ENCODE data around the gene GTF2F1.
"Not testable (repeated sequence)": the region's sequence is repeated elsewhere in the genome, so short reads cannot be mapped to it uniquely, and the experiment has no call there.

GTF2F1 gene

DNA sequence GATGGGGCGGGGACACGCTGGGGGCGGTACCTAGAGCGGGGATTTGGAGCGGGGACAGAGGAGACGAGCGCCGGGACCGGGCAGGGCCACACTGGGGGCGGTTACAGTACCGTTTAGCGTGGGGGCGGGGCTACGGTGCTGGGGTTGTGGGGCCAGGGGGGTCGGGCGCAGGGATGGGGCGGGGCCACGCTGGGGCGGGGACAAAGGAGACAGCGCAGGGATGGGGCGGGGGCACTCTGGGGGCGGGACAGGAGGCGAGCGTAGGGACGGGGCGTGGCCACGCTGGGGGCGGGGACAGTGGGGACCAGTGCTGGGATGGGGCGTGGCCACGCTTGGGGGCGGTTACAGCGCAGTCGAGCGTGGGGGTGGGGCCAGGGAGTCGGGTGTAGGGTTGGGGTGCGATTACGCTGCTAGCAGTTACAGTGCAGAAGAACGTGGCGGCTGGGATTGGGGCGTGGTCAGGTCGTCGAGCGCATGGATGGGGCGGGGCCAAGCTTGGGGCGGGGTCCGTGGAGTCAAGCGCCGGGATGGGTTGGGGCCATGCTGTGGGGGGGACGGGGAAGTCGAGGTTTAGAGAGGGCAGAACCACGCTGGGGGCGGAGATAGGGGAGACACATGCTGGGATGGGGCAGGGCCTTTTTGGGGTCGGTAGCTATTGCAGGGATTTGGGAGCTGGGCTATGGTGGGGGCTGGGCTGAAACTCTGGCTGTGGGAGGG lies 19.7 kb downstream of the GTF2F1 start:
- DNase-seq (ENCODE audit: extremely low read depth, insufficient read length), result peak; percentile 94
- H3K36me3 ChIP-seq (ENCODE audit: control insufficient read depth, insufficient read depth, low read length), result peaks cover 6% of the 10 kb centered on the region
- peak overlapping the region; percentile 78 for H3K4me3 ChIP-seq (replicated peaks; ENCODE audit: low read depth, low read length)
- TF ChIP-seq, protein P1, sequence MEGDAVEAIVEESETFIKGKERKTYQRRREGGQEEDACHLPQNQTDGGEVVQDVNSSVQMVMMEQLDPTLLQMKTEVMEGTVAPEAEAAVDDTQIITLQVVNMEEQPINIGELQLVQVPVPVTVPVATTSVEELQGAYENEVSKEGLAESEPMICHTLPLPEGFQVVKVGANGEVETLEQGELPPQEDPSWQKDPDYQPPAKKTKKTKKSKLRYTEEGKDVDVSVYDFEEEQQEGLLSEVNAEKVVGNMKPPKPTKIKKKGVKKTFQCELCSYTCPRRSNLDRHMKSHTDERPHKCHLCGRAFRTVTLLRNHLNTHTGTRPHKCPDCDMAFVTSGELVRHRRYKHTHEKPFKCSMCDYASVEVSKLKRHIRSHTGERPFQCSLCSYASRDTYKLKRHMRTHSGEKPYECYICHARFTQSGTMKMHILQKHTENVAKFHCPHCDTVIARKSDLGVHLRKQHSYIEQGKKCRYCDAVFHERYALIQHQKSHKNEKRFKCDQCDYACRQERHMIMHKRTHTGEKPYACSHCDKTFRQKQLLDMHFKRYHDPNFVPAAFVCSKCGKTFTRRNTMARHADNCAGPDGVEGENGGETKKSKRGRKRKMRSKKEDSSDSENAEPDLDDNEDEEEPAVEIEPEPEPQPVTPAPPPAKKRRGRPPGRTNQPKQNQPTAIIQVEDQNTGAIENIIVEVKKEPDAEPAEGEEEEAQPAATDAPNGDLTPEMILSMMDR (IDR thresholded peaks at IDR 0.05; ENCODE audit: insufficient read depth, low read length, poor library complexity, severe bottlenecking), result no peak
- no peaks in the 10 kb centered on the region for H3K27me3 ChIP-seq (replicated peaks; ENCODE audit: control insufficient read depth, insufficient read depth, low read length)

DNA sequence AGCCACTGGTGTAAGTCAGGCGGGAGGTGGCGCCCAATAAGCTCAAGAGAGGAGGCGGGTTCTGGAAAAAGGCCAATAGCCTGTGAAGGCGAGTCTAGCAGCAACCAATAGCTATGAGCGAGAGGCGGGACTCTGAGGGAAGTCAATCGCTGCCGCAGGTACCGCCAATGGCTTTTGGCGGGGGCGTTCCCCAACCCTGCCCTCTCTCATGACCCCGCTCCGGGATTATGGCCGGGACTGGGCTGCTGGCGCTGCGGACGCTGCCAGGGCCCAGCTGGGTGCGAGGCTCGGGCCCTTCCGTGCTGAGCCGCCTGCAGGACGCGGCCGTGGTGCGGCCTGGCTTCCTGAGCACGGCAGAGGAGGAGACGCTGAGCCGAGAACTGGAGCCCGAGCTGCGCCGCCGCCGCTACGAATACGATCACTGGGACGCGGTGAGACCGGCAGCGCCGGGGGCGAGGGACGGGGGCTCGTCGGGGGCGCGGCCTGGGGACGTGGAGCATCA lies 20.3 kb downstream of the GTF2F1 start, which contains the start of gene ALKBH7:
Gene ALKBH7, plus strand, starts transcription at position 201 of the 502 bp plus-strand sequence. Its CDS starts 27 bp downstream, at position 228.
- Histone ChIP-seq H3K36me3 (ENCODE audit: control insufficient read depth, insufficient read depth, low read length) (peaks cover 6% of the 10 kb centered on the region), H3K27me3 (replicated peaks; ENCODE audit: control insufficient read depth, insufficient read depth, low read length) (no peaks in the 10 kb centered on the region), H3K4me3 (replicated peaks; ENCODE audit: low read depth, low read length) (peak within 1 kb of the TSS; percentile 78)
- TF ChIP-seq, protein P1 (IDR thresholded peaks at IDR 0.05; ENCODE audit: insufficient read depth, low read length, poor library complexity, severe bottlenecking), result no peak
- DNase-seq (ENCODE audit: extremely low read depth, insufficient read length), result peak; percentile 92

DNA sequence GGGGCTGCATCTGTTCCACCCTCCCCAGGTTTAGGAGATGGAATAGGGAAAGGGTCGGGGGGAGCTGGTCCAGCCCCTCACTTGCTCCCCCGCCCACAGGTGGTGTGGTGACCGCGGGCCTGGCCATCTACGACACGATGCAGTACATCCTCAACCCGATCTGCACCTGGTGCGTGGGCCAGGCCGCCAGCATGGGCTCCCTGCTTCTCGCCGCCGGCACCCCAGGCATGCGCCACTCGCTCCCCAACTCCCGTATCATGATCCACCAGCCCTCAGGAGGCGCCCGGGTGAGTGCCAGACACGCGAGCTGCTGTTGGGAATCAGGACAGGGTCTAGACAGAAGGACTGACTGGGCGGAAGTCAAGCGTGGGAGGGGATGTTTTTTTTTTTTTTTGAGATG lies 28.6 kb downstream of the GTF2F1 start:
- TF ChIP-seq, protein P1 (IDR thresholded peaks at IDR 0.05; ENCODE audit: insufficient read depth, low read length, poor library complexity, severe bottlenecking), result no peak
- Histone ChIP-seq H3K36me3 (ENCODE audit: control insufficient read depth, insufficient read depth, low read length) (peaks cover 12% of the 10 kb centered on the region), H3K27me3 (replicated peaks; ENCODE audit: control insufficient read depth, insufficient read depth, low read length) (no peaks in the 10 kb centered on the region), H3K4me3 (replicated peaks; ENCODE audit: low read depth, low read length) (no peak overlapping the region)
- DNase-seq (ENCODE audit: extremely low read depth, insufficient read length), result no peak

DNA sequence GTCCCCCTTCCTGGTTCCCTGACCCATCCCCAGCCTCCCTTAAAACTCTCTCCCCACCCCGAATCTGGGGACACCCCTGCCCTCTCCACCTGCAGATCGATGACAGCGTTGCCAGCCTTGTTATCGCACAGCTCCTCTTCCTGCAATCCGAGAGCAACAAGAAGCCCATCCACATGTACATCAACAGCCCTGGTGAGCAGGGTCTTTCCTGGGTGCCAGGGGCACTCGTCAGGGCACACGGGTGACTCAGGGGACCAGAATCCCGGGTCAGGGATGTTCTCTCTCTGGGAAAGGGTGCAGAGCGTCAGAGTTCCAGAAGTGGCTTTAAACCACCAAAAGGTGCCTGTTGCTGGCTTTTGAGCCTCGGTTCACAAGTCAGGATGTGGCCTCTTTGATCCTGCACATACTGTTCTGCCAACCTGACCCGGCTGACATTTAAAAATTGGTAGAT lies 30.6 kb downstream of the GTF2F1 start:
- no peaks in the 10 kb centered on the region for H3K27me3 ChIP-seq (replicated peaks; ENCODE audit: control insufficient read depth, insufficient read depth, low read length)
- peaks cover 9% of the 10 kb centered on the region for H3K36me3 ChIP-seq (ENCODE audit: control insufficient read depth, insufficient read depth, low read length)
- DNase-seq (ENCODE audit: extremely low read depth, insufficient read length), result peak; percentile 38
- H3K4me3 ChIP-seq (replicated peaks; ENCODE audit: low read depth, low read length), result peak overlapping the region; percentile 87
- TF ChIP-seq, protein P1 (IDR thresholded peaks at IDR 0.05; ENCODE audit: insufficient read depth, low read length, poor library complexity, severe bottlenecking), result no peak

DNA sequence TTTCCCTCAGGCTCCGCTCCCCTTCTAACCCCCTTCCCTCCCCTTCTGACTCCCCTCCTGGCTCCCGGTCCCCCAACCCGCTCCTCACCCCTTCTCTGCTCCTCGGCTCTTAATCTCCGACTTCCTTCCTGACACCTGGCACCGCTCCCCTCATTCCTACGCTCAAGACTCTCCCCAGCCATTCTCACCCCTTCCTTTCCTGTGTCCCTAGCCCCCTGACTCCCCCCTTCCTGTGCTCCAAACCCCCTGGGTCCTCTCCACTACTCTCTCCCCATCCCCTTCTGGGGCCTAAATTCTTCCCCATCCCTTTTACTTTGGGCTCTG lies 31.0 kb downstream of the GTF2F1 start:
- H3K36me3 ChIP-seq (ENCODE audit: control insufficient read depth, insufficient read depth, low read length), result peaks cover 9% of the 10 kb centered on the region
- DNase-seq (ENCODE audit: extremely low read depth, insufficient read length), result no peak
- no peaks in the 10 kb centered on the region for H3K27me3 ChIP-seq (replicated peaks; ENCODE audit: control insufficient read depth, insufficient read depth, low read length)
- peak overlapping the region; percentile 87 for H3K4me3 ChIP-seq (replicated peaks; ENCODE audit: low read depth, low read length)
- TF ChIP-seq, protein P1 (IDR thresholded peaks at IDR 0.05; ENCODE audit: insufficient read depth, low read length, poor library complexity, severe bottlenecking), result no peak

DNA sequence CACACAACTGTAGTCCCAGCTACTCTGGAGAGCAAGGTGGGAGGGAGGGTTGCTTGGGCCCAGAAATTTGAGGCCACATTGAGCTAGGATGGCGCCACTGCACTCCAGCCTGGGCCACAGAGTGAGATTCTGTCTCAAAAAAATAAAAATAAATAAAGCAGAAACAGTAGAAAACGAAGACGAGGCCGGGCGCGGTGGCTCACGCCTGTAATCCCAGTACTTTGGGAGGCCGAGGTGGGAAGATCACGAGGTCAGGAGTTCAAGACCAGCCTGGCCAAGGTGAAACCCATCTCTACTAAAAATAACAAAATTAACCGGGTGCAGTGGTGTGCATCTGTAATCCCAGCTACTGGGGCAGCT lies 32.1 kb downstream of the GTF2F1 start:
- not testable (repeated sequence) for H3K27me3 ChIP-seq (replicated peaks; ENCODE audit: control insufficient read depth, insufficient read depth, low read length); H3K36me3 ChIP-seq (ENCODE audit: control insufficient read depth, insufficient read depth, low read length)
- H3K4me3 ChIP-seq (replicated peaks; ENCODE audit: low read depth, low read length), result peak overlapping the region; percentile 47

DNA sequence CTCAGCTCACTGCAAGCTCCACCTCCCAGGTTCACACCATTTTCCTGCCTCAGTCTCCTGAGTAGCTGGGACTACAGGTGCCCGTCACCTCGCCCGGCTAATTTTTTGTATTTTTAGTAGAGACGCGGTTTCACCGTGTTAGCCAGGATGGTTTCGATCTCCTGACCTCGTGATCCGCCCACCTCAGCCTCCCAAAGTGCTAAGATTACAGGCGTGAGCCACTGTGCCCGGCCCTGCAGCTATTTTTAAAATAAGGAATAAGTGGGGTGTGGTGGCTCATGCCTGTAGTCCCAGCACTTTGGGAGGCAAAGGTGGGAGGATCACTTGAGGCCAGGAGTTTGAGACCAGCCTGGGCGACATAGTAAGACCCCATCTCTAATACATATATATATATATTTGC lies 32.5 kb downstream of the GTF2F1 start:
- not testable (repeated sequence) for H3K4me3 ChIP-seq (replicated peaks; ENCODE audit: low read depth, low read length); H3K36me3 ChIP-seq (ENCODE audit: control insufficient read depth, insufficient read depth, low read length); H3K27me3 ChIP-seq (replicated peaks; ENCODE audit: control insufficient read depth, insufficient read depth, low read length); DNase-seq (ENCODE audit: extremely low read depth, insufficient read length)

More for the DNA sequence above, 32.1 kb downstream of the GTF2F1 start:
- DNase-seq (ENCODE audit: extremely low read depth, insufficient read length), result not testable (repeated sequence)
